Measurements from ENCODE around the gene FUT3. TPM values are rescaled to one million over a fixed set of nuclear protein-coding genes. Genes with fewer than 3 reads are reported as not detected.

Gene FUT3
- total RNA-seq, 1 experiment from 2014 or later, result not detected

GRCh38 chr19:5814123-5814851 lies 37.0 kb downstream of the FUT3 start:
- no CpG with 5 or more reads among the region's 9 CpGs for WGBS (ENCODE audit: extremely low coverage, insufficient read length, low lambda C conversion rate)
- H3K79me1 ChIP-seq (ENCODE audit: insufficient read depth, low read depth, low read length, poor library complexity, severe bottlenecking), result no peaks in the 10 kb centered on the region
- no peak overlapping the region for H3K9ac ChIP-seq (ENCODE audit: extremely low read depth, insufficient read length, low read length)
- H4K91ac ChIP-seq (ENCODE audit: insufficient read length, low read depth, low read length), result no peak overlapping the region
- no peak overlapping the region for H3K4me2 ChIP-seq (ENCODE audit: insufficient read depth, insufficient read length, low read length)
- no peak overlapping the region for H2BK12ac ChIP-seq (ENCODE audit: insufficient read length, low read depth, low read length)
- no peak overlapping the region for H2BK5ac ChIP-seq (ENCODE audit: insufficient read length, low read length)
- H4K8ac ChIP-seq (replicated peaks; ENCODE audit: insufficient read length, low read depth, low read length), result no peak overlapping the region
- no peak overlapping the region for H3T11ph ChIP-seq (ENCODE audit: low read length)
- H4K5ac ChIP-seq (ENCODE audit: insufficient read length, low read depth, low read length), result no peak overlapping the region
- no peak overlapping the region for H3K56ac ChIP-seq (ENCODE audit: insufficient read length, low read depth, low read length)
- no peak overlapping the region for H2AFZ ChIP-seq (ENCODE audit: low read length)
- H2BK20ac ChIP-seq (ENCODE audit: low read depth, low read length, poor library complexity, severe bottlenecking), result no peak overlapping the region
- H3K79me2 ChIP-seq (ENCODE audit: insufficient read depth, low read length), result no peaks in the 10 kb centered on the region
- TF ChIP-seq, protein P1, sequence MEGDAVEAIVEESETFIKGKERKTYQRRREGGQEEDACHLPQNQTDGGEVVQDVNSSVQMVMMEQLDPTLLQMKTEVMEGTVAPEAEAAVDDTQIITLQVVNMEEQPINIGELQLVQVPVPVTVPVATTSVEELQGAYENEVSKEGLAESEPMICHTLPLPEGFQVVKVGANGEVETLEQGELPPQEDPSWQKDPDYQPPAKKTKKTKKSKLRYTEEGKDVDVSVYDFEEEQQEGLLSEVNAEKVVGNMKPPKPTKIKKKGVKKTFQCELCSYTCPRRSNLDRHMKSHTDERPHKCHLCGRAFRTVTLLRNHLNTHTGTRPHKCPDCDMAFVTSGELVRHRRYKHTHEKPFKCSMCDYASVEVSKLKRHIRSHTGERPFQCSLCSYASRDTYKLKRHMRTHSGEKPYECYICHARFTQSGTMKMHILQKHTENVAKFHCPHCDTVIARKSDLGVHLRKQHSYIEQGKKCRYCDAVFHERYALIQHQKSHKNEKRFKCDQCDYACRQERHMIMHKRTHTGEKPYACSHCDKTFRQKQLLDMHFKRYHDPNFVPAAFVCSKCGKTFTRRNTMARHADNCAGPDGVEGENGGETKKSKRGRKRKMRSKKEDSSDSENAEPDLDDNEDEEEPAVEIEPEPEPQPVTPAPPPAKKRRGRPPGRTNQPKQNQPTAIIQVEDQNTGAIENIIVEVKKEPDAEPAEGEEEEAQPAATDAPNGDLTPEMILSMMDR (conservative IDR thresholded peaks at IDR 0.05), result no peak
- no peaks in the 10 kb centered on the region for H3K4me1 ChIP-seq (ENCODE audit: insufficient read depth, low read length)
- H3K23me2 ChIP-seq (ENCODE audit: insufficient read length, low read depth, low read length, poor library complexity, severe bottlenecking), result no peaks in the 10 kb centered on the region
- no peak overlapping the region for H2BK120ac ChIP-seq (ENCODE audit: low read depth, low read length, poor library complexity, severe bottlenecking)
- DNase-seq, result no peak
- no peak overlapping the region for H3K4ac ChIP-seq (ENCODE audit: low read depth, low read length)
- Mint-ChIP-seq H3K4me3 (no peak overlapping the region; a peak in 1 of 5 replicates), H3K4me1 (no peaks in the 10 kb centered on the region), H3K9me3 (no peaks in the 10 kb centered on the region), H3K36me3 (ENCODE audit: insufficient read depth in 1 of 3, low read depth in 3 of 3) (no peaks in the 10 kb centered on the region), H3K27me3 (ENCODE audit: low read depth) (peaks cover 24% of the 10 kb centered on the region), H3K27ac (no peak overlapping the region)
- no peak overlapping the region for H3K18ac ChIP-seq (ENCODE audit: insufficient read length, low read depth, low read length)
- H2AK5ac ChIP-seq (ENCODE audit: insufficient read length, low read length), result no peak overlapping the region
- H3K23ac ChIP-seq (ENCODE audit: insufficient read length, low read depth, low read length), result no peak overlapping the region
- H3K14ac ChIP-seq (ENCODE audit: insufficient read depth, low read length), result no peak overlapping the region; the same call in 1 of the 2 replicates
- H3K27me3 ChIP-seq (ENCODE audit: insufficient read depth, low read length), result no peaks in the 10 kb centered on the region
- no peak overlapping the region for H3K27ac ChIP-seq (ENCODE audit: insufficient read length, low read depth, low read length)
- no peak overlapping the region for H2BK15ac ChIP-seq (ENCODE audit: low read depth, low read length)
- no peaks in the 10 kb centered on the region for H4K20me1 ChIP-seq (ENCODE audit: control insufficient read depth, insufficient read depth, insufficient read length)
- H3K9me3 ChIP-seq (ENCODE audit: control insufficient read depth, low read depth, low read length), result no peaks in the 10 kb centered on the region

Data from H9 (cell line).